D721Med (cell line): ENCODE results near the gene CX3CL1.

Experiments used
- DNase-seq: peaks from one replicate; pipeline ENCODE4 v3.0.0; 2011; ENCODE audit warnings: low spot score; ENCODE audit not compliant: insufficient read length
- FAIRE-seq: peaks from 2 replicates; lab custom pipeline; 2011; peaks lifted over from hg19 to GRCh38; lab: Jason Lieb, UNC
- TF ChIP-seq, protein P1 (sequence below): IDR thresholded peaks from 2 replicates; pipeline ENCODE4 v1.5.1; 2012; ENCODE audit warnings: mild to moderate bottlenecking, control low read depth; ENCODE audit not compliant: insufficient read depth; ENCODE audit errors: missing control alignments

CX3CL1 gene

DNA sequence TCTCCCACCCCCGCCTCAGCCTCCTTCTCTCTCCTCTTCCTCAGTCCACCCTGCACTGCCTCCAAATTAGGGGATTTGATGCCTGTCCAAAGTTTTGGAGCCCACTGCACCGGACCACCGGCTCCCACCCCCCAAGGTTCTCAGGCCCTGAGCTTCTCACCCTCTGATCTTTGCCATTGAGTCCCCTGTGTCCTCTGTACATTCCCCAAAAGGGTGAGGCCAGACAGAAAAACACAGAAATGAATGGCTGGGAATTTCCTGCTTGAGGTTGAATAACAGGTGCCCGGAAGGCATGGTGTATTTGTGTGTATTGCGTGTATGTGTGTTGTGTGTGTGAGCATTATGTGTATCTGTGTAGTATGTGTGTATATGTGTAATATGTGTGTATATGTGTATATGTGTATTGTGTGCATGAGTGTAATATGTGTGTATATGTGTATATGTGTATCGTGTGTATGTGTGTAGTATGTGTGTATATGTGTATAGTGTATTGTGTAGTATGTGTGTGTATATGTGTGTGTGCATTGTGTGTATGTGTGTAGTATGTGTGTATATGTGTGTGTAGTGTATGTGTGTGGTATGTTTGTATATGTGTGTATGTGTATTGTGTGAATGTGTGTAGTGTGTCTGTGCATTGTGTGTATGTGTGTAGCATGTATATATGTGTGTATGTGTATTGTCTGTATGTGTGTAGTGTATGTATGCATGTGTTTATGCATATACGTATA is 16.2 kb downstream of the CX3CL1 start:
- DNase-seq, result no peak
- FAIRE-seq, result no peak
- TF ChIP-seq, protein P1, sequence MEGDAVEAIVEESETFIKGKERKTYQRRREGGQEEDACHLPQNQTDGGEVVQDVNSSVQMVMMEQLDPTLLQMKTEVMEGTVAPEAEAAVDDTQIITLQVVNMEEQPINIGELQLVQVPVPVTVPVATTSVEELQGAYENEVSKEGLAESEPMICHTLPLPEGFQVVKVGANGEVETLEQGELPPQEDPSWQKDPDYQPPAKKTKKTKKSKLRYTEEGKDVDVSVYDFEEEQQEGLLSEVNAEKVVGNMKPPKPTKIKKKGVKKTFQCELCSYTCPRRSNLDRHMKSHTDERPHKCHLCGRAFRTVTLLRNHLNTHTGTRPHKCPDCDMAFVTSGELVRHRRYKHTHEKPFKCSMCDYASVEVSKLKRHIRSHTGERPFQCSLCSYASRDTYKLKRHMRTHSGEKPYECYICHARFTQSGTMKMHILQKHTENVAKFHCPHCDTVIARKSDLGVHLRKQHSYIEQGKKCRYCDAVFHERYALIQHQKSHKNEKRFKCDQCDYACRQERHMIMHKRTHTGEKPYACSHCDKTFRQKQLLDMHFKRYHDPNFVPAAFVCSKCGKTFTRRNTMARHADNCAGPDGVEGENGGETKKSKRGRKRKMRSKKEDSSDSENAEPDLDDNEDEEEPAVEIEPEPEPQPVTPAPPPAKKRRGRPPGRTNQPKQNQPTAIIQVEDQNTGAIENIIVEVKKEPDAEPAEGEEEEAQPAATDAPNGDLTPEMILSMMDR, result no peak

DNA sequence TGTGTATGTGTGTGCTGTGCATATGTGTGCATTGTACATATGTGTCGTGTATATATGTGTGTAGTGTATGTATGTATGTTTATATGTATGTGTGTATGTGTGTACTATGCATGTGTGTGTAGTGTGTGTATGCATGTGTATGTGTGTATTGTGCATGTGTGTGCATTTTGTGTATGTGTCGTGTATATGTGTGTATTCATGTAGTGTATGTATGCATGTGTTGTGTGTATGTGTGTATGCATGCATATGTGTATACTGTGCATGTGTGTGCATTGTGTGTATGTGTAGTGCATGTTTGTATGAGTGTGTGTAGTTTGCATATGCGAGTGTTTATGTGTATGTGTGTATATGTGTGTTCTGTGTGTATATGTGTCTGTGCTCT is 16.8 kb downstream of the CX3CL1 start:
- no peak for FAIRE-seq
- DNase-seq, result no peak
- TF ChIP-seq, protein P1, result no peak

DNA sequence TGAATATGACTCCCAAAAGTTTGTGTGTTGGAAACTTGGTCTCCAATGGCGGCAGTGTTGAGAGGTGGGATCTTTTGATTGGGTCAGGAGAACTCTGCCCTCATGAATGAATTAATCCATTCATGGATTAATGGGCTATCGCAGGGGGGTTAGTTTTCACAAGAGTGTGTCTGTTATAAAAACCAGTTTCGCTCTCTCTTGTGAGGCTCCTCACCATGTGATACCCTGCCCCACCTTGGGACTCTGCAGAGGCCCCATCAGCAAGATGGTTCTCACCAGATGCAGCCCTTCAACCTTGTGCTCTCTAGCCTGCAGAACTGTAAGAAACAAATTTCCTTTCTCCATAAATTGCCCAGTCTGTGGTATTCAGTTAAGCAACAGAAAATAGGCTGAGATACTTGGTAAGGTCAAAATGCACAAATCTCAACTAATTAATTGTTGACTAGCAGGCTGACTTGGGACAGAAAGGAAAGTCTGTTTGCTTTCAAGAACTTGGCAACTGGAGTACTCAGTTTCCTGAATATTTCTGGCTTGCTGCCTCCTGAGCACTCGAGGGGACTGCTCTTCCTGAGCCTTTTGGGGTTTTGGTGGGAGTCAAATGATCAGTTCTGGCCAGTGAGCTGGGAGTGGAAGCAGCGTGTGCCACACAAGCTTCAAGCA is 18.5 kb downstream of the CX3CL1 start:
- TF ChIP-seq, protein P1, result no peak
- DNase-seq, result no peak
- FAIRE-seq, result no peak

DNA sequence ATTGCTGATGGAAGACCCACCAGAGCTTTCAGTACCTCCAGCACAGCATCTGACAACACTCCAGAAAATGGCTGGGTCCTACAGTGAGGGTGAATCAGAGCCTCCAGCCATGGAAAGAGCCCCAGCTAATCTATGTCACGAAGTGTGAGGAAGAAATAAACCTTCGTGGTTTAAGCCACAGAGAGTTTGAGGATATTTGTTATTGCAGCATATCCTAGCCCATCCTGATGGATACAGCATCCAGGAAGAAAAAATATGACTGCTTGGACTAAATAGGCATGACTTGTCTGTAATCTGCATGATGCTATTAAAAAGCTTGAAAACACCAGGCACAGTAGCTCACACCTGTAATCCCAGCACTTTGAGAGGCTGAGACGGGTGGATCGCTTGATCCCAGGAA is 19.0 kb downstream of the CX3CL1 start:
- TF ChIP-seq, protein P1, result no peak
- DNase-seq (no peak), FAIRE-seq (no peak)

DNA sequence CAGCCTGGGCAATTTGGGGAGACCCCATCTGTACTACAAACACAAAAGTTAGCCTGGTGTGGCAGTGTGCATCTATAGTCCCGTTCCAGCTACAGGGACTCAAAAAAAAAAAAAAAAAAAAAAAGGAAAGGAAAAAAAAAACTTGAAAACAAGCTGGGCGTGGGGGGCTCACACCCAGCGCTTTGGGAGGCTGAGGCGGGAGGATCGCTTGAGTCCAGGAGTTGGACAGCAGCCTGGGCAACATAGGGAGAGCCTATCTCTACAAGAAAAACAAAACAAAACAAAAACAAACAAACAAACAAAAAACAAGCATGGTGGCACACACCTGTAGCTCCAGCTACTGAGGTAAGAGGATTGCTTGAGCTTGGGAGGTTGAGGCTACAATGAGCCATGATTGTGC is 19.4 kb downstream of the CX3CL1 start:
- no peak for DNase-seq
- FAIRE-seq, result no peak
- TF ChIP-seq, protein P1, result no peak

DNA sequence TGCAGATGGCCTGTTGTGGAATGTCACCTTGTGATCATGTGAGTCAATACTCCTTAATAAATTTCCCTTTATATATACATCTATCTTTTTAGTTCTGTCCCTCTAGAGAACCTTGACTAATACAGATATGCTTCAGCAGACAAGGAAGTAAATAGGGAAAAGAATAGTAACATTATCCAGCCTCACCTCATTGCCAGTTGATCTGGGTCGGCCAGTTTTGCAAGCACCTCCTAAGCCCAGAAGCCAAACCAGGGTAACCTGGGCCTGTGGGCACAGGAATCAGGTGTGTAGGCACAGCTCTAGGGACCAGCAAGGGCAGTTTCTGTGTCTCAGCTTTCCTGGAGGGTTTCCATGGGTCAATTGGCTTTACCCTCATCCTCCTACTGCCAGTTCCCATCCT is 20.4 kb downstream of the CX3CL1 start:
- no peak for DNase-seq
- FAIRE-seq, result no peak
- TF ChIP-seq, protein P1, result no peak

DNA sequence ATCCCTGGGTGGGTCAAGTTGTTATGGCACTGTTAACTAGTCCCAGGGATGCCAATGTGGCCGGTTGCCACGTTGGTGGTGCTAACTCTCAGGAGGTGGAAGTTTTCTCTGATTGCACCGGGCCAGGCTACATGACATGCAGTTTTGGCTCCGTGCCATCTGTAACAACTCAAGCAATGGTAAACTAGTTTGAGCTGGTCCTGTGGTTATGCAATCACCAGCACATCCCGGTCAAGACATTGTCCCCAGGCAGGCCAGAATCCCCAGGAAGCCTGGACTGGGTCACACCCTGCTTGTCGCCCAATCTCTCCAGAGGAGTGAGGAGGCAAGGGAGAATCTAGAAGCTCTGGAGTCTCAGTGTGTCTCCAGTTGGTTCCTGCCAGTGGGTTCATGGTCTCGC is 22.2 kb downstream of the CX3CL1 start:
- FAIRE-seq (no peak), DNase-seq (no peak)
- TF ChIP-seq, protein P1, result no peak
